ENCODE results near the gene PCGF3. TPM values are rescaled to one million over a fixed set of nuclear protein-coding genes. Genes with fewer than 3 reads are reported as not detected.
A peak's percentile ranks its signal among the peaks of the same experiment; 100 is the strongest.

PCGF3 gene
- total and polyA plus RNA-seq, 2 donors from 2014 or later: 21.7 to 59.6 TPM

- intact Hi-C loops (cut with DNase I): no loop called here
- no peak overlapping the region for H3K9ac ChIP-seq (ENCODE audit: low read length in 3 of 3)
- peaks cover 0 to 10% (median 6%) of the 10 kb centered on the region in 3 donors for H3K36me3 ChIP-seq (ENCODE audit: control insufficient read depth in 2 of 3, insufficient read depth in 3 of 3, low read length in 3 of 3)
- no peak overlapping the region for H3K4me3 ChIP-seq (ENCODE audit: low read length in 3 of 3)
- H3K27ac ChIP-seq (ENCODE audit: low read depth in 2 of 2, low read length in 2 of 2): no peak overlapping the region
- no peaks in the 10 kb centered on the region for H3K4me1 ChIP-seq (ENCODE audit: control insufficient read depth in 2 of 3, insufficient read depth in 2 of 3, low read depth in 1 of 3, low read length in 3 of 3)
- no peaks in the 10 kb centered on the region for H3K27me3 ChIP-seq (ENCODE audit: control insufficient read depth, insufficient read depth, low read length)
- FAIRE-seq (no peak), DNase-seq (peak in 1 of 5 donors; percentile 72)
- no peak for TF ChIP-seq CTCF (IDR thresholded peaks at IDR 0.05; ENCODE audit: borderline replicate concordance, extremely low read depth, insufficient read depth)
- no peaks in the 10 kb centered on the region for H3K9me3 ChIP-seq (ENCODE audit: control insufficient read depth in 2 of 3, insufficient read depth in 1 of 3, low read length in 3 of 3)
Observed at GRCh38 chr4:744212-744841, 38.7 kb downstream of the PCGF3 start.

GRCh38 chr4:747546-748170 lies 42.0 kb downstream of the PCGF3 start:
- DNase-seq (peak in 1 of 5 donors; percentile 52), FAIRE-seq (no peak)
- Histone ChIP-seq H3K9ac (ENCODE audit: low read length in 3 of 3) (no peak overlapping the region), H3K4me1 (ENCODE audit: control insufficient read depth in 2 of 3, insufficient read depth in 2 of 3, low read depth in 1 of 3, low read length in 3 of 3) (no peaks in the 10 kb centered on the region), H3K9me3 (ENCODE audit: control insufficient read depth in 2 of 3, insufficient read depth in 1 of 3, low read length in 3 of 3) (no peaks in the 10 kb centered on the region), H3K4me3 (ENCODE audit: low read length in 3 of 3) (no peak overlapping the region), H3K27ac (ENCODE audit: low read depth in 2 of 2, low read length in 2 of 2) (no peak overlapping the region), H3K27me3 (ENCODE audit: control insufficient read depth, insufficient read depth, low read length) (no peaks in the 10 kb centered on the region), H3K36me3 (ENCODE audit: control insufficient read depth in 2 of 3, insufficient read depth in 3 of 3, low read length in 3 of 3) (peaks cover 0 to 6% (median 4%) of the 10 kb centered on the region in 3 donors)
- intact Hi-C loops (cut with DNase I): no loop called here
- TF ChIP-seq CTCF (IDR thresholded peaks at IDR 0.05; ENCODE audit: borderline replicate concordance, extremely low read depth, insufficient read depth): no peak

GRCh38 chr4:748461-748860 lies 42.8 kb downstream of the PCGF3 start:
- Histone ChIP-seq H3K9me3 (ENCODE audit: control insufficient read depth in 2 of 3, insufficient read depth in 1 of 3, low read length in 3 of 3) (no peaks in the 10 kb centered on the region), H3K9ac (ENCODE audit: low read length in 3 of 3) (no peak overlapping the region), H3K4me3 (ENCODE audit: low read length in 3 of 3) (no peak overlapping the region), H3K36me3 (ENCODE audit: control insufficient read depth in 2 of 3, insufficient read depth in 3 of 3, low read length in 3 of 3) (peaks cover 0 to 9% (median 4%) of the 10 kb centered on the region in 3 donors), H3K27me3 (ENCODE audit: control insufficient read depth, insufficient read depth, low read length) (no peaks in the 10 kb centered on the region), H3K27ac (ENCODE audit: low read depth in 2 of 2, low read length in 2 of 2) (no peak overlapping the region), H3K4me1 (ENCODE audit: control insufficient read depth in 2 of 3, insufficient read depth in 2 of 3, low read depth in 1 of 3, low read length in 3 of 3) (no peaks in the 10 kb centered on the region)
- no peak for FAIRE-seq
- intact Hi-C loops (cut with DNase I): no loop called here
- peak in 1 of 5 donors; percentile 43 for DNase-seq
- TF ChIP-seq CTCF (IDR thresholded peaks at IDR 0.05; ENCODE audit: borderline replicate concordance, extremely low read depth, insufficient read depth): no peak

Measured in kidney (tissue), 14 donors.